ENCODE data around the gene KAT8. TPM values are rescaled to one million over a fixed set of nuclear protein-coding genes. Genes with fewer than 3 reads are reported as not detected.

KAT8 gene
- total and polyA plus RNA-seq, 2 of the 13 experiments (the other 11 are each of a cell fraction or from before 2014, with no cell fraction given), result 79.0 to 84.2 TPM

GRCh38 chr16:31117384-31118222 lies at the start of gene KAT8 (continued):
- peak; percentile 74 for TF ChIP-seq HMGXB3 (CRISPR knock-in tag; IDR thresholded peaks at IDR 0.05; ENCODE audit: borderline replicate concordance)
- peak; percentile 60; the same call in 1 of the 2 replicates for TF ChIP-seq MIER3 (CRISPR knock-in tag; IDR thresholded peaks at IDR 0.05; ENCODE audit: borderline replicate concordance)
- TF ChIP-seq, protein P1, sequence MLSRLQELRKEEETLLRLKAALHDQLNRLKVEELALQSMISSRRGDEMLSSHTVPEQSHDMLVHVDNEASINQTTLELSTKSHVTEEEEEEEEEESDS (CRISPR knock-in tag; IDR thresholded peaks at IDR 0.05; ENCODE audit: borderline replicate concordance), result 0 out of 2 replicates have a peak, but pooled peaks have one; percentile 83
- no peak for TF ChIP-seq ATF7 (IDR thresholded peaks at IDR 0.05)
- peak; percentile 45 for TF ChIP-seq ATF7 (CRISPR knock-in tag; IDR thresholded peaks at IDR 0.05)
- peak; percentile 35 for TF ChIP-seq THAP9 (CRISPR knock-in tag; IDR thresholded peaks at IDR 0.05; ENCODE audit: borderline replicate concordance)
- 0 out of 2 replicates have a peak, but pooled peaks have one; percentile 78 for TF ChIP-seq ZKSCAN8 (CRISPR knock-in tag; IDR thresholded peaks at IDR 0.05; ENCODE audit: borderline replicate concordance)
- TF ChIP-seq ZFYVE20 (CRISPR knock-in tag; IDR thresholded peaks at IDR 0.05; ENCODE audit: borderline replicate concordance, low read depth), result 0 out of 2 replicates have a peak, but pooled peaks have one; percentile 79
- TF ChIP-seq ZNF207 (IDR thresholded peaks at IDR 0.05; ENCODE audit: borderline replicate concordance), result no peak
- TF ChIP-seq KDM6A (CRISPR knock-in tag; IDR thresholded peaks at IDR 0.05; ENCODE audit: low read depth), result no peak
- peak; percentile 33; the same call in 1 of the 2 replicates for TF ChIP-seq ZNF552 (CRISPR knock-in tag; IDR thresholded peaks at IDR 0.05; ENCODE audit: borderline replicate concordance)
- TF ChIP-seq ZBTB7B (CRISPR knock-in tag; IDR thresholded peaks at IDR 0.05), result peak; percentile 9; the same call in 1 of the 2 replicates
- TF ChIP-seq ZNF256 (CRISPR knock-in tag; conservative IDR thresholded peaks at IDR 0.05), result peak; percentile 36; the same call in 1 of the 2 replicates
- TF ChIP-seq POGZ (CRISPR knock-in tag; IDR thresholded peaks at IDR 0.05), result 0 out of 2 replicates have a peak, but pooled peaks have one; percentile 22
- TF ChIP-seq ZNF776 (CRISPR knock-in tag; IDR thresholded peaks at IDR 0.05), result no peak; the same call in 1 of the 2 replicates
- TF ChIP-seq, protein P2, sequence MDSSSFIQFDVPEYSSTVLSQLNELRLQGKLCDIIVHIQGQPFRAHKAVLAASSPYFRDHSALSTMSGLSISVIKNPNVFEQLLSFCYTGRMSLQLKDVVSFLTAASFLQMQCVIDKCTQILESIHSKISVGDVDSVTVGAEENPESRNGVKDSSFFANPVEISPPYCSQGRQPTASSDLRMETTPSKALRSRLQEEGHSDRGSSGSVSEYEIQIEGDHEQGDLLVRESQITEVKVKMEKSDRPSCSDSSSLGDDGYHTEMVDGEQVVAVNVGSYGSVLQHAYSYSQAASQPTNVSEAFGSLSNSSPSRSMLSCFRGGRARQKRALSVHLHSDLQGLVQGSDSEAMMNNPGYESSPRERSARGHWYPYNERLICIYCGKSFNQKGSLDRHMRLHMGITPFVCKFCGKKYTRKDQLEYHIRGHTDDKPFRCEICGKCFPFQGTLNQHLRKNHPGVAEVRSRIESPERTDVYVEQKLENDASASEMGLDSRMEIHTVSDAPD (CRISPR knock-in tag; IDR thresholded peaks at IDR 0.05), result peak; percentile 72
- TF ChIP-seq ZNF713 (CRISPR knock-in tag; IDR thresholded peaks at IDR 0.05), result no peak
- TF ChIP-seq ZNF768 (CRISPR knock-in tag; IDR thresholded peaks at IDR 0.05), result peak; percentile 69
- no peak for TF ChIP-seq KLF15 (CRISPR knock-in tag; IDR thresholded peaks at IDR 0.05; ENCODE audit: borderline replicate concordance)
- 0 out of 2 replicates have a peak, but pooled peaks have one; percentile 48 for TF ChIP-seq HOXA5 (CRISPR knock-in tag; IDR thresholded peaks at IDR 0.05)

Measured in HepG2 (cell line).